K562 (cell line): Measurements from ENCODE around the gene FSHR. TPM values are rescaled to one million over a fixed set of nuclear protein-coding genes. Genes with fewer than 3 reads are reported as not detected.

Experiments used
- ATAC-seq: fragments of 200-7000 bp; cut with Tn5 transposase; 3 replicates; pipeline ENCODE4 v1.9.1; 2020; ENCODE audit warnings: moderate library complexity
- BruUV-seq: library from RNA; stranded (reverse); fragments of 400-500 nt; replicated peaks from 2 replicates; lab custom pipeline; 2021; lab: Mats Ljungman, UMichigan
- CTCF ChIA-PET: fragments of 300-600 bp; formaldehyde crosslinking; extraction: SDS; loops from one replicate; lab custom pipeline; 2021; ENCODE audit warnings: low intra/inter-chr PET ratio; lab: Yijun Ruan, JAX
- POLR2A ChIA-PET: fragments of 300-600, 350-650 bp; sonication (Branson Sonifier 250); formaldehyde crosslinking; extraction: SDS; loops from one replicate; lab custom pipeline; 2021; ENCODE audit warnings: antibody characterized with exemption, inconsistent platforms; lab: Yijun Ruan, JAX
- DNase-seq, 4 experiments: peaks; one replicate each; pipeline versions ENCODE4 v3.0.0 to v3.0.0-alpha.2; 2011 to 2018; ENCODE audit warnings: low spot score in 3 of 4, mixed read lengths in 3 of 4; ENCODE audit errors: extremely low read depth in 1 of 4
- FAIRE-seq: peaks from 2 replicates; lab custom pipeline; 2011; peaks lifted over from hg19 to GRCh38; lab: Jason Lieb, UNC
- H2AFZ ChIP-seq: 2 replicates; pipeline ENCODE4 v1.6.0; 2011; ENCODE audit warnings: low read depth, low read length, control low read depth, inconsistent platforms
- H3K27ac ChIP-seq: fragments of 200-600 bp; 3 replicates; pipeline ENCODE4 v1.8.0; 2011; ENCODE audit warnings: low read depth, mild to moderate bottlenecking, control low read depth, inconsistent platforms, low read length, moderate library complexity, mixed read lengths; ENCODE audit errors: extremely low read depth
- H3K27me3 ChIP-seq, 2 experiments: fragments of 300-600 bp in 1 of 2; 2 replicates in 1 of 2; 3 replicates in 1 of 2; pipeline versions ENCODE4 v1.6.0 to v1.8.0; 2011; ENCODE audit warnings: inconsistent platforms in 2 of 2, low read length in 2 of 2, mild to moderate bottlenecking in 1 of 2, mixed read lengths in 1 of 2, moderate library complexity in 1 of 2; ENCODE audit not compliant: control insufficient read depth in 2 of 2, insufficient read depth in 2 of 2
- H3K36me3 ChIP-seq: fragments of 300-600 bp; 3 replicates; pipeline ENCODE4 v1.8.0; 2011; ENCODE audit warnings: mild to moderate bottlenecking, low read length, inconsistent platforms; ENCODE audit not compliant: control insufficient read depth, insufficient read depth
- H3K4me1 ChIP-seq, 2 experiments: fragments of 200-600 bp in 1 of 2; replicated peaks in 1 of 2; 2 replicates in 1 of 2; 3 replicates in 1 of 2; pipeline versions ENCODE4 v1.5.1 to v1.8.0; 2011; ENCODE audit warnings: inconsistent platforms in 2 of 2, low read length in 2 of 2, mild to moderate bottlenecking in 1 of 2, mixed read lengths in 1 of 2, moderate library complexity in 1 of 2; ENCODE audit not compliant: control insufficient read depth in 2 of 2, insufficient read depth in 2 of 2
- H3K4me2 ChIP-seq: 2 replicates; pipeline ENCODE4 v1.6.1; 2011; ENCODE audit warnings: low read length, control low read depth, inconsistent platforms, mixed read lengths; ENCODE audit not compliant: insufficient read depth
- H3K4me3 ChIP-seq: fragments of 200-600 bp; sonication (generic), shearing (Covaris generic); 2 replicates; pipeline ENCODE4 v1.5.1; 2016; ENCODE audit warnings: control low read depth, inconsistent platforms
- H3K79me2 ChIP-seq: fragments of 200-600 bp; 3 replicates; pipeline ENCODE4 v1.8.0; 2011; ENCODE audit warnings: low read length, inconsistent platforms; ENCODE audit not compliant: control insufficient read depth, insufficient read depth
- H3K9ac ChIP-seq, 2 experiments: 2 replicates each; pipeline versions ENCODE4 v1.6.0 to v1.6.1; 2011; ENCODE audit warnings: low read depth in 2 of 2, low read length in 2 of 2, control low read depth in 1 of 2, inconsistent platforms in 1 of 2, mild to moderate bottlenecking in 1 of 2, mixed read lengths in 1 of 2; ENCODE audit not compliant: insufficient read depth in 1 of 2
- H3K9me1 ChIP-seq: one replicate; pipeline ENCODE4 v1.6.0; 2011; ENCODE audit warnings: inconsistent platforms, mild to moderate bottlenecking, low read length, moderate library complexity; ENCODE audit not compliant: control insufficient read depth, insufficient read depth
- H3K9me3 ChIP-seq: replicated peaks from 2 replicates; pipeline ENCODE4 v1.5.1; 2011; ENCODE audit warnings: low read depth, low read length, inconsistent platforms; ENCODE audit not compliant: control insufficient read depth, insufficient read depth
- H4K20me1 ChIP-seq: replicated peaks from 2 replicates; pipeline ENCODE4 v1.6.1; 2011; ENCODE audit warnings: low read length, inconsistent platforms, mixed read lengths; ENCODE audit not compliant: control insufficient read depth, insufficient read depth
- ETV6 ChIP-seq, 3 experiments: fragments of 150-350 bp in 1 of 3; sonication (generic) in 1 of 3; formaldehyde crosslinking in 1 of 3; IDR thresholded peaks; 2 replicates each; pipeline versions ENCODE4 v1.6.1 to v1.8.0; 2014 to 2022; ENCODE audit warnings: borderline replicate concordance in 2 of 3, low read depth in 2 of 3, antibody characterized with exemption in 1 of 3, low read length in 1 of 3, mild to moderate bottlenecking in 1 of 3, missing genetic modification reagents in 1 of 3
- RBM34 ChIP-seq: fragments of 200-400 bp; formaldehyde crosslinking; IDR thresholded peaks from 2 replicates; pipeline ENCODE4 v1.6.1; 2018; ENCODE audit warnings: low read length, borderline replicate concordance; ENCODE audit not compliant: insufficient read depth
- RFX7 ChIP-seq: fragments of 250-450 bp; sonication (Bioruptor Pico); IDR thresholded peaks from 2 replicates; pipeline ENCODE4 v1.5.1; 2021; ENCODE audit warnings: mild to moderate bottlenecking
- WHSC1 ChIP-seq: IDR thresholded peaks from one replicate; pipeline ENCODE4 v1.6.1; 2012; ENCODE audit warnings: low read length, control low read depth, inconsistent platforms
- ZFP1 ChIP-seq: fragments of 450-650 bp; formaldehyde crosslinking; IDR thresholded peaks from 2 replicates; pipeline ENCODE4 v1.4.0; 2020; ENCODE audit warnings: mild to moderate bottlenecking, mixed read lengths
- WGBS: fragments of 100-300 bp; shearing (Covaris generic); methylation state at CpG from one replicate; pipeline ENCODE4 v1.1.6; 2016; ENCODE audit warnings: low coverage, mixed read lengths; ENCODE audit not compliant: insufficient coverage; ENCODE audit errors: missing lambda C conversion rate; 5-methylcytosine and 5-hydroxymethylcytosine counted together
- in situ Hi-C: fragments of 300-500 bp; cut with MboI; formaldehyde crosslinking; loops from 4 replicates; pipeline ENCODE4 v1.15.0; 2018; ENCODE audit warnings: inconsistent platforms, mixed read lengths
- intact Hi-C: fragments of 100-400 bp; cut with micrococcal nuclease; formaldehyde crosslinking; loops from 2 replicates; pipeline ENCODE4 v1.14.2; 2022
- polyA plus RNA-seq, 8 experiments: library from polyadenylated mRNA; depleted of rRNA in 4 of 8; stranded (reverse) in 5 of 8; unstranded in 3 of 8; fragments of >200 nt; fragmentation: Nextera tagmentation in 2 of 8; fragmentation: Illumina TruSeq in 1 of 8; extraction: Ambion mirVana in 2 of 8; extraction: Trizol in 1 of 8; gene quantifications; 2 replicates each; pipeline versions ENCODE4 v1.2.1 to v1.2.3, GENCODE V29; 2011 to 2014; ENCODE audit warnings: inconsistent platforms in 1 of 8, missing spikeins in 1 of 8
- total RNA-seq, 7 experiments: library from RNA; depleted of rRNA in 6 of 7; stranded (reverse); fragments of >200 nt in 6 of 7; fragmentation: Illumina TruSeq in 2 of 7; extraction: Trizol in 2 of 7; gene quantifications; 2 replicates each; pipeline versions ENCODE4 v1.2.1 to v1.2.3, GENCODE V29; 2011 to 2021; ENCODE audit warnings: low replicate concordance in 1 of 7
- TF ChIP-seq, protein P1 (sequence below): fragments of 450-650 bp; formaldehyde crosslinking; IDR thresholded peaks from 2 replicates; pipeline ENCODE4 v1.4.0; 2020; ENCODE audit warnings: mild to moderate bottlenecking, mixed read lengths
- TF ChIP-seq, protein P2 (sequence below): fragments of 250-450 bp; sonication (Bioruptor Pico); IDR thresholded peaks from 2 replicates; pipeline ENCODE4 v1.5.1; 2021; ENCODE audit warnings: mild to moderate bottlenecking

Gene FSHR
- total and polyA plus RNA-seq, 9 of the 15 experiments (the other 6 are each of a cell fraction or from before 2014, with no cell fraction given), result not detected

DNA sequence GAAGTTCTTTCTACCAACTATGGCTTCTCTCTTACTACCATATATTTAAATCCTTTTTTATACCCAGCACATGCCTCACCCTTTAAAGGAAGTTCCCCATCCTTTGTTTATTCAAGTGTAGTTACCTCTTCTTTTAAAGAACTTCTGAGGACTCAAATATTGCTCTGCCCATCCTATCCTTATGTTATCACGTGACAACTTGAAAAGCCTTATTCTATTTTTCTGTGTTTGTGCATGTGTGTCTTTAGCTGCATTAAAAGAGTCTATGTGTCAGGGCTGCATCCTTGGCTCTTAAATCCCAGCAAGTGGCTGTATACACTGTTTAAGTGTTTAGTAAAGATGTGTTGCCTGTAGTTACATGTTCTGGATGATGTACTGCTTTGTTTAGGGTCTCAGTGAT, 22.5 kb downstream of the FSHR start:
- in situ Hi-C loops (no loop called here), intact Hi-C loops (no loop called here)
- DNase-seq, result no peak
- H3K9me1 ChIP-seq, result no peaks in the 10 kb centered on the region
- H3K27me3 ChIP-seq, result no peaks in the 10 kb centered on the region
- BruUV-seq, result no TSS peak
- no peak for ATAC-seq
- H2AFZ ChIP-seq, result no peak overlapping the region
- POLR2A ChIA-PET, result no interaction called here
- no peak overlapping the region for H3K27ac ChIP-seq
- H3K4me2 ChIP-seq, result no peak overlapping the region
- no peak for FAIRE-seq
- WGBS, result 0% methylated on average over 1 of the region's 1 CpG
- no peaks in the 10 kb centered on the region for H3K79me2 ChIP-seq
- H3K9ac ChIP-seq, result no peak overlapping the region
- no peak for TF ChIP-seq WHSC1
- TF ChIP-seq, protein P1, sequence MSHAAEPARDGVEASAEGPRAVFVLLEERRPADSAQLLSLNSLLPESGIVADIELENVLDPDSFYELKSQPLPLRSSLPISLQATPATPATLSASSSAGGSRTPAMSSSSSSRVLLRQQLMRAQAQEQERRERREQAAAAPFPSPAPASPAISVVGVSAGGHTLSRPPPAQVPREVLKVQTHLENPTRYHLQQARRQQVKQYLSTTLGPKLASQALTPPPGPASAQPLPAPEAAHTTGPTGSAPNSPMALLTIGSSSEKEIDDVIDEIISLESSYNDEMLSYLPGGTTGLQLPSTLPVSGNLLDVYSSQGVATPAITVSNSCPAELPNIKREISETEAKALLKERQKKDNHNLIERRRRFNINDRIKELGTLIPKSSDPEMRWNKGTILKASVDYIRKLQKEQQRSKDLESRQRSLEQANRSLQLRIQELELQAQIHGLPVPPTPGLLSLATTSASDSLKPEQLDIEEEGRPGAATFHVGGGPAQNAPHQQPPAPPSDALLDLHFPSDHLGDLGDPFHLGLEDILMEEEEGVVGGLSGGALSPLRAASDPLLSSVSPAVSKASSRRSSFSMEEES, result peak; percentile 74
- TF ChIP-seq RFX7 (CRISPR knock-in tag), result no peak
- TF ChIP-seq ETV6 (IDR thresholded peaks at IDR 0.05; ENCODE audit: borderline replicate concordance in 1 of 2, low read depth in 2 of 2, low read length in 1 of 2), result no peak
- no peak for TF ChIP-seq ETV6 (CRISPR knock-in tag; IDR thresholded peaks at IDR 0.05; ENCODE audit: borderline replicate concordance)
- 0 out of 2 replicates have a peak, but pooled peaks have one; percentile 46 for TF ChIP-seq ZFP1 (CRISPR knock-in tag)
- TF ChIP-seq RBM34, result no peak
- TF ChIP-seq, protein P2, sequence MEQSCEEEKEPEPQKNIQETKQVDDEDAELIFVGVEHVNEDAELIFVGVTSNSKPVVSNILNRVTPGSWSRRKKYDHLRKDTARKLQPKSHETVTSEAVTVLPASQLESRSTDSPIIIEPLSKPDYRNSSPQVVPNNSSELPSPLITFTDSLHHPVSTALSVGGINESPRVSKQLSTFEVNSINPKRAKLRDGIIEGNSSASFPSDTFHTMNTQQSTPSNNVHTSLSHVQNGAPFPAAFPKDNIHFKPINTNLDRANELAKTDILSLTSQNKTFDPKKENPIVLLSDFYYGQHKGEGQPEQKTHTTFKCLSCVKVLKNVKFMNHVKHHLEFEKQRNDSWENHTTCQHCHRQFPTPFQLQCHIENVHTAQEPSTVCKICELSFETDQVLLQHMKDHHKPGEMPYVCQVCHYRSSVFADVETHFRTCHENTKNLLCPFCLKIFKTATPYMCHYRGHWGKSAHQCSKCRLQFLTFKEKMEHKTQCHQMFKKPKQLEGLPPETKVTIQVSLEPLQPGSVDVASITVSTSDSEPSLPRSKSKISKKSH (CRISPR knock-in tag), result no peak
- H4K20me1 ChIP-seq, result no peaks in the 10 kb centered on the region
- CTCF ChIA-PET, result no interaction called here
- H3K9me3 ChIP-seq, result no peaks in the 10 kb centered on the region
- no peaks in the 10 kb centered on the region for H3K4me1 ChIP-seq
- H3K4me3 ChIP-seq, result no peak overlapping the region
- H3K36me3 ChIP-seq, result no peaks in the 10 kb centered on the region
